ENCODE measurements around the gene ARHGAP40. TPM values are rescaled to one million over a fixed set of nuclear protein-coding genes. Genes with fewer than 3 reads are reported as not detected.

The ARHGAP40 gene
- polyA plus RNA-seq (2012; ENCODE audit: insufficient read depth, insufficient read length, low read depth), result 0.46 TPM

GRCh38 chr20:38601216-38602184, at the start of gene ARHGAP40:
TSS of gene ARHGAP40 (plus strand) at chr20:38601809.
- DNase-seq, result peak; percentile 62
- Histone ChIP-seq H3K4me1 (no peaks in the 10 kb centered on the region), H3K4me3 (ENCODE audit: low read depth, low read length) (peak within 1 kb of the TSS; percentile 21), H3K36me3 (no peaks in the 10 kb centered on the region), H3K27me3 (peaks cover 20% of the 10 kb centered on the region), H3K9me3 (no peaks in the 10 kb centered on the region)
- peak; percentile 41 for TF ChIP-seq CTCF (IDR thresholded peaks at IDR 0.05; ENCODE audit: low read depth, low read length)

GRCh38 chr20:38554986-38555385, 46.6 kb upstream of the ARHGAP40 start:
- TF ChIP-seq CTCF (IDR thresholded peaks at IDR 0.05; ENCODE audit: low read depth, low read length), result no peak
- Histone ChIP-seq H3K4me1 (no peaks in the 10 kb centered on the region), H3K4me3 (ENCODE audit: low read depth, low read length) (no peak overlapping the region), H3K36me3 (peaks cover 79% of the 10 kb centered on the region), H3K9me3 (no peaks in the 10 kb centered on the region), H3K27me3 (no peaks in the 10 kb centered on the region)
- no peak for DNase-seq

GRCh38 chr20:38555395-38555794, 46.2 kb upstream of the ARHGAP40 start:
- Histone ChIP-seq H3K9me3 (no peaks in the 10 kb centered on the region), H3K4me3 (ENCODE audit: low read depth, low read length) (no peak overlapping the region), H3K36me3 (peaks cover 82% of the 10 kb centered on the region), H3K4me1 (no peaks in the 10 kb centered on the region), H3K27me3 (no peaks in the 10 kb centered on the region)
- TF ChIP-seq CTCF (IDR thresholded peaks at IDR 0.05; ENCODE audit: low read depth, low read length), result no peak
- DNase-seq, result no peak

GRCh38 chr20:38557174-38557573, 44.4 kb upstream of the ARHGAP40 start:
- Histone ChIP-seq H3K27me3 (no peaks in the 10 kb centered on the region), H3K36me3 (peaks cover 64% of the 10 kb centered on the region), H3K4me3 (ENCODE audit: low read depth, low read length) (no peak overlapping the region), H3K4me1 (no peaks in the 10 kb centered on the region), H3K9me3 (no peaks in the 10 kb centered on the region)
- no peak for TF ChIP-seq CTCF (IDR thresholded peaks at IDR 0.05; ENCODE audit: low read depth, low read length)
- no peak for DNase-seq

GRCh38 chr20:38558596-38559360, 42.8 kb upstream of the ARHGAP40 start:
- no peak overlapping the region for H3K4me3 ChIP-seq (ENCODE audit: low read depth, low read length)
- no peak for TF ChIP-seq CTCF (IDR thresholded peaks at IDR 0.05; ENCODE audit: low read depth, low read length)
- no peaks in the 10 kb centered on the region for H3K27me3 ChIP-seq
- peaks cover 52% of the 10 kb centered on the region for H3K36me3 ChIP-seq
- no peaks in the 10 kb centered on the region for H3K4me1 ChIP-seq
- no peaks in the 10 kb centered on the region for H3K9me3 ChIP-seq
- no peak for DNase-seq
